BJ (cell line): Measurements from ENCODE around the gene LRRN2. TPM values are rescaled to one million over a fixed set of nuclear protein-coding genes. Genes with fewer than 3 reads are reported as not detected.
"Not testable (repeated sequence)": the region's sequence is repeated elsewhere in the genome, so short reads cannot be mapped to it uniquely, and the experiment has no call there.

Source experiments
- CTCF ChIA-PET: fragments of 350-600 bp; formaldehyde crosslinking; extraction: SDS; loops from one replicate; lab custom pipeline; 2021; ENCODE audit warnings: antibody characterized with exemption, inconsistent platforms; lab: Yijun Ruan, JAX
- POLR2A ChIA-PET: fragments of 300-600 bp; sonication (Branson Sonifier 250); formaldehyde crosslinking; extraction: SDS; loops from one replicate; lab custom pipeline; 2021; ENCODE audit warnings: antibody characterized with exemption; lab: Charles Lee
- DNase-seq: peaks from one replicate; pipeline ENCODE4 v3.0.0-alpha.2; 2011; ENCODE audit warnings: low read depth
- H3K27me3 ChIP-seq: 2 replicates; pipeline ENCODE4 v1.6.0; 2011; ENCODE audit warnings: low read length; ENCODE audit not compliant: control insufficient read depth, insufficient read depth
- H3K36me3 ChIP-seq: 2 replicates; pipeline ENCODE4 v1.5.1; 2011; ENCODE audit warnings: low read length; ENCODE audit not compliant: control insufficient read depth, insufficient read depth
- H3K4me3 ChIP-seq: 2 replicates; pipeline ENCODE4 v1.5.1; 2011; ENCODE audit warnings: low read depth, mild to moderate bottlenecking, control low read depth, low read length
- polyA plus RNA-seq: library from polyadenylated mRNA; depleted of rRNA; stranded (reverse); fragments of >200 nt; gene quantifications from 2 replicates; pipeline ENCODE4 v1.2.3, GENCODE V29; 2011
- TF ChIP-seq, protein P1 (sequence below): IDR thresholded peaks from 2 replicates; pipeline ENCODE4 v1.5.1; 2011; ENCODE audit warnings: low read depth, mild to moderate bottlenecking, control low read depth, inconsistent platforms, low read length, moderate library complexity; ENCODE audit not compliant: insufficient read depth

Gene LRRN2
- polyA plus RNA-seq, 1 experiment: not detected

GRCh38 chr1:204692325-204692840, 6.8 kb upstream of the LRRN2 start:
- TF ChIP-seq, protein P1, sequence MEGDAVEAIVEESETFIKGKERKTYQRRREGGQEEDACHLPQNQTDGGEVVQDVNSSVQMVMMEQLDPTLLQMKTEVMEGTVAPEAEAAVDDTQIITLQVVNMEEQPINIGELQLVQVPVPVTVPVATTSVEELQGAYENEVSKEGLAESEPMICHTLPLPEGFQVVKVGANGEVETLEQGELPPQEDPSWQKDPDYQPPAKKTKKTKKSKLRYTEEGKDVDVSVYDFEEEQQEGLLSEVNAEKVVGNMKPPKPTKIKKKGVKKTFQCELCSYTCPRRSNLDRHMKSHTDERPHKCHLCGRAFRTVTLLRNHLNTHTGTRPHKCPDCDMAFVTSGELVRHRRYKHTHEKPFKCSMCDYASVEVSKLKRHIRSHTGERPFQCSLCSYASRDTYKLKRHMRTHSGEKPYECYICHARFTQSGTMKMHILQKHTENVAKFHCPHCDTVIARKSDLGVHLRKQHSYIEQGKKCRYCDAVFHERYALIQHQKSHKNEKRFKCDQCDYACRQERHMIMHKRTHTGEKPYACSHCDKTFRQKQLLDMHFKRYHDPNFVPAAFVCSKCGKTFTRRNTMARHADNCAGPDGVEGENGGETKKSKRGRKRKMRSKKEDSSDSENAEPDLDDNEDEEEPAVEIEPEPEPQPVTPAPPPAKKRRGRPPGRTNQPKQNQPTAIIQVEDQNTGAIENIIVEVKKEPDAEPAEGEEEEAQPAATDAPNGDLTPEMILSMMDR: no peak
- POLR2A ChIA-PET: no interaction called here
- Histone ChIP-seq H3K36me3 (no peaks in the 10 kb centered on the region), H3K27me3 (peaks cover 20% of the 10 kb centered on the region), H3K4me3 (no peak overlapping the region)
- CTCF ChIA-PET: interaction anchor here (1.0 to 1.2 kb wide), 2 partner anchors 9 to 114 kb away, joined by 3 to 5 read pairs; no protein-coding TSS in a partner anchor
- no peak for DNase-seq

DNA sequence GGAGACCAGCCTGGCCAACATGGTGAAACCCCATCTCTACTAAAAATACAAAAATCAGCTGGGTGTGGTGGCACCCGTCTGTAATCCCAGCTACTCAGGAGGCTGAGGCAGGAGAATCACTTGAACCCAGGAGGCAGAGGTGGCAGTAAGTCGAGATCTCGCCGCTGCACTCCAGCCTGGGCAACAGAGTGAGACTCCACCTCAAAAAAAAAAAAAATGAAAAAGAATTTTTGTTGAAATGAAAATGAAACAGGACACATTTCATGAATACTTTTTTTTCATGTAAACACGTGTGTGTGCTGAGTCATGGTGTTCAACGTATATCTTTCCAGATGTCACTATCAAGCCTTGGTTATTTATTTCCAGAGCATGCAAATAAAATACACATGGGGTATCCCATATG, 5.8 kb upstream of the LRRN2 start:
- H3K27me3 ChIP-seq: peaks cover 24% of the 10 kb centered on the region

GRCh38 chr1:204688776-204689175, 3.2 kb upstream of the LRRN2 start:
- POLR2A ChIA-PET: no interaction called here
- H3K27me3 ChIP-seq: peaks cover 31% of the 10 kb centered on the region

More for the DNA sequence above, 5.8 kb upstream of the LRRN2 start:
- DNase-seq, POLR2A ChIA-PET, H3K4me3 ChIP-seq, H3K36me3 ChIP-seq: not testable (repeated sequence)
- CTCF ChIA-PET: interaction anchor here (1.2 kb wide), 1 partner anchor 116 kb away, joined by 5 read pairs; no protein-coding TSS in a partner anchor

DNA sequence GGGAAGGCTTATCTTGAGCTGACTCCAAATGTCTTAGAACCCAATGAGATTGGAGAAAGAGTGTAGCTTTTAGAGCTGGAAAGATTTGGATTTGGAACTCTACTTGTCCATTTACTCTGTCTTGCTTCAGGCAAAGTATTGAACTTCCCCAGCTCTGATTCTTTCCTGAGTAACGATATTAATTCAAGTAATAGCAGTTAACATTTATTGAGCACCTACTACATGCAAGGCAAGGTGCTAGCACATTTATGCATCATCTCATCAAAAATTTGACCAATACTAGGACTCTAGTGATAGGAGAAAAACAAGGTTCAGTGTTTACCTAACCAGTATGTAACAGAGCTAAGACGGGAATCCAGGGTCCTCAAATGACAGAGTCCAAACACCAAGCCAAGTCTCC, 2.5 kb upstream of the LRRN2 start:
- ChIA-PET CTCF (interaction anchor here (3.1 kb wide), 1 partner anchor 119 kb away, joined by 15 read pairs; no protein-coding TSS in a partner anchor), POLR2A (no interaction called here)

More at GRCh38 chr1:204688776-204689175, 3.2 kb upstream of the LRRN2 start:
- DNase-seq: no peak
- no peaks in the 10 kb centered on the region for H3K36me3 ChIP-seq
- no peak overlapping the region for H3K4me3 ChIP-seq
- CTCF ChIA-PET: interaction anchor here (3.1 kb wide), 1 partner anchor 119 kb away, joined by 15 read pairs; no protein-coding TSS in a partner anchor
- TF ChIP-seq, protein P1: no peak

GRCh38 chr1:204684571-204685235, 835 bp downstream of the LRRN2 start:
- ChIA-PET CTCF (interaction anchor here (1.4 kb wide), 1 partner anchor 122 kb away, joined by 6 read pairs; no protein-coding TSS in a partner anchor), POLR2A (no interaction called here)
- H3K36me3 ChIP-seq: no peaks in the 10 kb centered on the region
- TF ChIP-seq, protein P1: no peak
- no peak for DNase-seq
- peaks cover 36% of the 10 kb centered on the region for H3K27me3 ChIP-seq
- H3K4me3 ChIP-seq: no peak overlapping the region

More for the DNA sequence above, 2.5 kb upstream of the LRRN2 start:
- TF ChIP-seq, protein P1: no peak
- H3K36me3 ChIP-seq: no peaks in the 10 kb centered on the region
- no peak for DNase-seq
- H3K27me3 ChIP-seq: peaks cover 31% of the 10 kb centered on the region
- H3K4me3 ChIP-seq: no peak overlapping the region
